Measurements from ENCODE around the gene SUPV3L1. TPM values are rescaled to one million over a fixed set of nuclear protein-coding genes. Genes with fewer than 3 reads are reported as not detected.

Gene SUPV3L1
- total and polyA plus RNA-seq, 9 of the 15 experiments (the other 6 are each of a cell fraction or from before 2014, with no cell fraction given) = 45.2 to 156 (median 92.6) TPM

- TF ChIP-seq ZMIZ1 (IDR thresholded peaks at IDR 0.05; ENCODE audit: low read depth in 2 of 2, low read length in 2 of 2) (0 out of 4 replicates have a peak, but pooled peaks of 1 of the 2 experiments have one; percentile 21), ZBTB34 (CRISPR knock-in tag; IDR thresholded peaks at IDR 0.05) (no peak), ELF4 (CRISPR knock-in tag; IDR thresholded peaks at IDR 0.05) (peak; percentile 79; the same call in 1 of the 2 replicates), ZNF280B (CRISPR knock-in tag; IDR thresholded peaks at IDR 0.05) (no peak), GATAD2B (IDR thresholded peaks at IDR 0.05; ENCODE audit: borderline replicate concordance) (peak; percentile 48; the same call in 1 of the 2 replicates), ETV1 (tag; conservative IDR thresholded peaks at IDR 0.05; ENCODE audit: low read depth) (peak; percentile 62), RB1 (IDR thresholded peaks at IDR 0.05; ENCODE audit: low read depth) (peak; percentile 21), ARID3B (CRISPR knock-in tag; IDR thresholded peaks at IDR 0.05; ENCODE audit: borderline replicate concordance) (0 out of 2 replicates have a peak, but pooled peaks have one; percentile 32), CBX1 (IDR thresholded peaks at IDR 0.05; ENCODE audit: low read depth) (0 out of 2 replicates have a peak, but pooled peaks have one; percentile 33)
These were observed 42.4 kb downstream of the SUPV3L1 start (continued) for GRCh38 chr10:69222157-69223027.

Measured in K562 (cell line).